GM20000 (cell line): ENCODE data around the gene TTC33.

Source experiments
- DNase-seq: peaks from one replicate; pipeline ENCODE4 v3.0.0; 2012; ENCODE audit warnings: low spot score
- TF ChIP-seq, protein P1 (sequence below): IDR thresholded peaks from 2 replicates; pipeline ENCODE4 v1.5.1; 2012; ENCODE audit warnings: mild to moderate bottlenecking, control low read depth; ENCODE audit errors: extremely low read depth, missing control alignments

TTC33 gene

DNA sequence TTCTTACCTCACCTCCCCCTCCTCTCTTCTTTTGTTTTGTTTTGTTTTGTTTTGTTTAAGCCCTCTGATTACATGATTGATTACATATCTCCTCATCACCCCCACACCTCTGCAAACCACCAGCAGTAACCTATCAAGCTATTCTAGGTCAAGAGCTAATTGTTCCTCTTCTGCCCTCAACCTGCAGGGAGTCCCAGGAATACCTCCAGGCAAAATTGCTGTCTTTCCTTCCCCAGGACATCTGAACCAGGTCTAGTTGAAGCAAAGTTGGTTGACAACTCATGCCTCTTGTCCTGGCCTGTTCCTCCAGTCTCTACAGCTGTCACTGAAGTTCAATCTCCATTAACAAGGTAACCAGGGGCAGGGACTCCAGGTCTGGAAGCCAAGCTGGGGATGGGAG is 156.1 kb downstream of the TTC33 start:
- DNase-seq, result no peak
- TF ChIP-seq, protein P1, sequence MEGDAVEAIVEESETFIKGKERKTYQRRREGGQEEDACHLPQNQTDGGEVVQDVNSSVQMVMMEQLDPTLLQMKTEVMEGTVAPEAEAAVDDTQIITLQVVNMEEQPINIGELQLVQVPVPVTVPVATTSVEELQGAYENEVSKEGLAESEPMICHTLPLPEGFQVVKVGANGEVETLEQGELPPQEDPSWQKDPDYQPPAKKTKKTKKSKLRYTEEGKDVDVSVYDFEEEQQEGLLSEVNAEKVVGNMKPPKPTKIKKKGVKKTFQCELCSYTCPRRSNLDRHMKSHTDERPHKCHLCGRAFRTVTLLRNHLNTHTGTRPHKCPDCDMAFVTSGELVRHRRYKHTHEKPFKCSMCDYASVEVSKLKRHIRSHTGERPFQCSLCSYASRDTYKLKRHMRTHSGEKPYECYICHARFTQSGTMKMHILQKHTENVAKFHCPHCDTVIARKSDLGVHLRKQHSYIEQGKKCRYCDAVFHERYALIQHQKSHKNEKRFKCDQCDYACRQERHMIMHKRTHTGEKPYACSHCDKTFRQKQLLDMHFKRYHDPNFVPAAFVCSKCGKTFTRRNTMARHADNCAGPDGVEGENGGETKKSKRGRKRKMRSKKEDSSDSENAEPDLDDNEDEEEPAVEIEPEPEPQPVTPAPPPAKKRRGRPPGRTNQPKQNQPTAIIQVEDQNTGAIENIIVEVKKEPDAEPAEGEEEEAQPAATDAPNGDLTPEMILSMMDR, result no peak

DNA sequence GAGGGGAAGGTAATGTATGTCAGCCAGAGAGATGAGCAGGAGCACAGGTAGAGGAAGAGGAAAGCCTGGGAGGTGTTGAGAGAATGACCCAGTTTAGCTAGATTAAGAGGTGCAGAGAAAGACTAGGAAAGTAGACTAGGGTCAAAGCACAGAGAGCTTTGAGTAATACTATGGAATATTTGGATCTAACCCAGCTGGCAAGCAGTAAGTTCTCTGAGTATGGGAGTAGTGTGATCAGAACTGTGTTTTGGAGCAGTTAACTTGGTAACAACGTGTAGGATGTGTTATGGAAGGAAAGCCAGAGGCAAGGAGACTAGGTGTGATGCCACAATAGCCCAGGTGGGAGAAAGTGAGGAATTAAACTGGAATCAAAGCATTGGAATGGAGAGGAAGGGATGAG is 160.9 kb downstream of the TTC33 start:
- no peak for DNase-seq
- TF ChIP-seq, protein P1, result no peak

DNA sequence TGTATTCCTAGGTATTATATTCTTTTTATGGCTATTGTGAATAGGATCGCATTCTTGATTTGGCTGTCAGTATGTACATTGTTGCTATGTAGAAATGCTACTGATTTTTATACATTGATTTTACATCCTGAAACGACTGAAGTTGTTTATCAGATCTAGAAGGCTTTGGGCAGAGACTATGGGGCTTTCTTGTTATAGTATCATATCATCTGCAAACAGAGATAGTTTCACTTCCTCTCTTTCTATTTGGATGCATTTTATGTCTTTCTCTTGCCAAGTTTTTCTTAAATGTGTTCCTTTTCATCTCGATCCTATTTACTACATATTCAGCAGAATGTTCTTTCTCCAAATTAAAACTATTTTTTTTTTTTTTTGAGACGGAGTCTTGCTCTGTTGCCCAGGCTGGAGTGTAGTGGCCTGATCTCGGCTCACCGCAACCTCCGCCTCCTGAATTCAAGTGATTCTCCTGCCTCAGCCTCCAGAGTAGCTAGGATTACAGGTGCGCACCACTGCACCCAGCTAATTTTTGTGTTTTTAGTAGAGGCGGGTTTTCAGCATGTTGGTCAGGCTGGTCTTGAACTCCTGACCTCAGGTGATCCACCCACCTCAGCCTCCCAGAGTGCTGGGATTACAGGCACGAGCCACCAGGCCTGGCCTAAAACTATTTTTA is 163.9 kb downstream of the TTC33 start:
- peak; percentile 10 for DNase-seq

DNA sequence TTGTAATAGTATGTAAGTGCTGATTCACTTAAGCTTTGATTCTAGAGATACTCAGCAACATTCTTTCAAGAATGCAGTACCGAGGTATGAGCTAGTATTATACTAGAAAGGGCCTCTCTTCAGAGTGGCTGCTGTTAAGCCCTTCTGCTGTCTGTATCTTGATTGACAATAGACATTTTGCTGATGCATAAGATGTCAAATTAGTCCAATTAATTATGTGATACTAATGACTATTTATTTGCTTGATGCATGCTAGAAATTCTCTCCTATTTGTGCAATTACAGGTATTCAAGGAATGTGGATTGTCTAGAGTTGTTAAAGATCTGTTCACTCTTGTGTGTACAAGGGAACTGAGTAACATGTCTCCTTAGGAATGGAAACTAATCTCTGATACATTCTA is 168.4 kb downstream of the TTC33 start:
- TF ChIP-seq, protein P1, result no peak
- DNase-seq, result no peak

DNA sequence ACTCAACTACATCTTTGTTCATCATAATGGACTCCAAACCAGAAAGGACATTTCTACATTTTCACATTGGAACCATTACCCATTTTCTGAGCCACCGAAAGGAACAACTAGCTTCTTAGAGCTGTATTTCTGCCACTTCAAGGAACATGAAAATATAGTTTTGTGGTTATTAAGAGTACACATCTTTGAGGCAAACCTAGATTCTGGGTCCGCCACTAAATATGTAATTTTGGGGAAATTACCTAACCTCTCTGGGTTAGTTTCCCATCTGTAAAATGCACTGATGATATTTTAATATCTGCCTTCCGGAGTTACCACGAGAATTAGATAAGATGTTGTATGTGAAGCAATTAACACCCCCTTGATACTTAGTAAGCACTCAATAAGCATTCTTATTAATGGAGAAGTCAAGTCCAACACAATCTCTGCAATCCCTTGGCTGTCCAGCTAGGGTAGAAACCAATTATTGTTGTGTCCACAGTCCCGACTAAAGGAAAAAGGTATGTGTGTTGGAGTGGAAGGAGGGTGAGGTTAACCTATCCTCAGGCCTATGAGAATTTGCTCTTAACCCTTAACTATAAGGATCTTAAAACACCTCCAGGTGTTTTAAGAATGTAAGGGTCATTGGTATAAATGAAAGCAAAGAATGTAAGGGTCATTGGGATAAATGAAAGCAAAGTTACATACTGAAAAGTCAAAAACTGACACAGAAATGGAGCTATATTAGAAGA is 170.1 kb downstream of the TTC33 start:
- DNase-seq, result no peak
- TF ChIP-seq, protein P1, result no peak

DNA sequence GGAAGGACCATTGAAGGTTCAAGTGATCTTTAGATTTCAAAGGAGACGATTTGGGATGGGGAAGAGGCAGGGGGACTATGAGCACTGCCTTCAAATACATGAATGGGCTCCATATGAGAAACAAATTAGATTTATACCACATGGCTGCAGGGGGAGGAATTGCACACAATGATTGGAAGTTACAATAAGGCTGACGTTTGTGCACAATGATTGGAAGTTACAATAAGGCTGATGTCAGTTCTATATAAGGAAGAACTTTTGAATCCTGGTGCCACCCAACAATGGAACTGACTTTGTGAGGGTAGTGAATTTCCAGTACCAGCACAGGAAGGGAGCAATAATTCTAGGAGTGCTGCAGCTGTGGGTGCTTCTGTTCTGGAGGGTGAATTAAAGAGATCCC is 171.7 kb downstream of the TTC33 start:
- TF ChIP-seq, protein P1, result no peak
- DNase-seq, result no peak

DNA sequence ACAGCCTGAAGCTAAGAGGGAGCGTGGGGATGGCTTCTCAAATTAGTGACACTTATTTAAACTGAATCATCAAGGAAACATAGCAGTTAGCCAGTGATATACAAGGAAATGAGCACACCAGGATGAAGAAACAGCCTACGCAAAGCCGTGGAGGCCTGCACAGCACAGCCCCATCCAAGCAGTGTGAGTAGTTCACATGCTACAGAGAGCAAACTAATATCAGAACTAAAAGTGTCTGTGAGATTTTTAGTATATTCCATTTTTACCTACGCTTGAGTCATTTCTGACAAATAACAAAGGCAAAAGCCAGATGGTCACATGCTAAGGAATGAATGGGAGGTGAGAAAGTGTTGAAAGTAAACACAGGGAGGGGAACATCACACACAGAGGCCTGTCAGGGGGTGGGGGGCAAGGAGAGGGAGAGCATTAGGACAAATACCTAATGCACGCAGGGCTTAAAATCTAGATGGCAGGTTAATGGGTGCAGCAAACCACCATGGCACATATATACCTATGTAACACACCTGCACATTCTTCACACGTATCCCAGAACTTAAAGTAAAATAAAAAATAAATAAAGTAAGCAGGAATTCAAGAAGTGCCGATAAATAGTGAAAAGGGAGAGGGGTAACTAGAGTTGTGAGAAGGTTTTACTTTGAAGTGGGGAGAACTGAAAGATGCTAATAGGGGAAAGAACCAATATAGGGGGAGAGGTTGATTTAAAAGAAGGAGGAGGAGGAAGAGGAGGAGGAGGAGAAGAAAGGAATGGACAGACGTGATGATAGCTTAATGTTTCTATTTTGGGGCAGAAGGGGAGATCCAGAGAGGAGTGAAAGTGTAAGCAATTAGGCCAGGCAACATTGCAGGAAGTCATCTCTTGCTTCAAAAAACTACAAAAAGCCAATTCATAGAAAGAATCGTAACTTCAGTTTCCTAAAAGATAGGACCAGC is 177.0 kb downstream of the TTC33 start:
- DNase-seq, result peak; percentile 35
- TF ChIP-seq, protein P1, result no peak
